Femur (tissue), 1 donor: ENCODE measurements around the gene USP30.

Experiments
- DNase-seq: peaks from one replicate; pipeline ENCODE4 v3.0.0-alpha.2; 2017

The USP30 gene

GRCh38 chr12:109098183-109098604 is 45.8 kb downstream of the USP30 start:
- no peak for DNase-seq

- no peak for DNase-seq
Observed at GRCh38 chr12:109098651-109099050, 46.3 kb downstream of the USP30 start.

GRCh38 chr12:109099431-109100020 is 47.1 kb downstream of the USP30 start:
- DNase-seq: no peak

GRCh38 chr12:109100741-109101140 is 48.4 kb downstream of the USP30 start:
- DNase-seq: no peak

GRCh38 chr12:109102491-109102890 is 50.1 kb downstream of the USP30 start:
- no peak for DNase-seq

GRCh38 chr12:109105176-109105575 is 52.8 kb downstream of the USP30 start:
- no peak for DNase-seq

- no peak for DNase-seq
Observed at GRCh38 chr12:109109746-109110350, 57.5 kb downstream of the USP30 start.

GRCh38 chr12:109110988-109111495 is 58.7 kb downstream of the USP30 start:
- peak; percentile 92 for DNase-seq

- DNase-seq: no peak
Observed at GRCh38 chr12:109112720-109113465, 60.5 kb downstream of the USP30 start.

- DNase-seq: no peak
Observed at GRCh38 chr12:109113661-109114321, 61.4 kb downstream of the USP30 start.

GRCh38 chr12:109114644-109115043 is 62.3 kb downstream of the USP30 start:
- no peak for DNase-seq

GRCh38 chr12:109115404-109115757 is 63.0 kb downstream of the USP30 start:
- no peak for DNase-seq

- peak; percentile 59 for DNase-seq
Observed at GRCh38 chr12:109115758-109116610, 63.6 kb downstream of the USP30 start, which contains the start of gene ACACB. Gene ACACB (plus strand): TSS chr12:109116587. CDS start chr12:109139406, 22,819 bp downstream.

GRCh38 chr12:109116611-109116949 is 64.2 kb downstream of the USP30 start:
- DNase-seq: no peak

- no peak for DNase-seq
Observed at GRCh38 chr12:109120095-109120494, 67.7 kb downstream of the USP30 start.

- no peak for DNase-seq
Observed at GRCh38 chr12:109120557-109120956, 68.2 kb downstream of the USP30 start.

- DNase-seq: no peak
Observed at GRCh38 chr12:109121346-109121880, 69.0 kb downstream of the USP30 start.

- no peak for DNase-seq
Observed at GRCh38 chr12:109124878-109125648, 72.7 kb downstream of the USP30 start.

- DNase-seq: no peak
Observed at GRCh38 chr12:109125791-109126190, 73.4 kb downstream of the USP30 start.

- no peak for DNase-seq
Observed at GRCh38 chr12:109126784-109127183, 74.4 kb downstream of the USP30 start.

- no peak for DNase-seq
Observed at GRCh38 chr12:109127533-109128242, 75.3 kb downstream of the USP30 start.
